Activated CD8-positive, alpha-beta memory T cell treated with anti-CD3 and anti-CD28 coated beads for 4 hours (primary cell): ENCODE results near the gene SENP1.
"Not testable (repeated sequence)": the region's sequence is repeated elsewhere in the genome, so short reads cannot be mapped to it uniquely, and the experiment has no call there.

Experiments
- DNase-seq, 2 donors: peaks; one replicate each; pipeline ENCODE4 v3.0.0-alpha.2; 2020; ENCODE audit warnings: low read depth in 2 of 2

Gene SENP1

GRCh38 chr12:48111312-48111693 lies 5.4 kb upstream of the SENP1 start:
- DNase-seq = not testable (repeated sequence)

- no peak for DNase-seq
These were observed 4.9 kb upstream of the SENP1 start for GRCh38 chr12:48110691-48111311.

GRCh38 chr12:48109424-48109823 lies 3.5 kb upstream of the SENP1 start:
- no peak for DNase-seq

- DNase-seq = no peak
These were observed 1.1 kb upstream of the SENP1 start for GRCh38 chr12:48106681-48107613.

GRCh38 chr12:48105321-48105866 lies 485 bp downstream of the SENP1 start:
- DNase-seq = peak; percentile 15 to 16

GRCh38 chr12:48104531-48104930 lies 1.3 kb downstream of the SENP1 start:
- no peak for DNase-seq

GRCh38 chr12:48092611-48093010 lies 13.3 kb downstream of the SENP1 start:
- DNase-seq = no peak

GRCh38 chr12:48086327-48086726 lies 19.6 kb downstream of the SENP1 start:
- DNase-seq = no peak

GRCh38 chr12:48084841-48085460 lies 20.9 kb downstream of the SENP1 start:
- no peak for DNase-seq

- no peak for DNase-seq
These were observed 21.8 kb downstream of the SENP1 start for GRCh38 chr12:48084066-48084465.

GRCh38 chr12:48080821-48081220 lies 25.1 kb downstream of the SENP1 start:
- no peak for DNase-seq

- DNase-seq = no peak
These were observed 25.6 kb downstream of the SENP1 start for GRCh38 chr12:48080285-48080684.

GRCh38 chr12:48078901-48079300 lies 27.0 kb downstream of the SENP1 start:
- no peak for DNase-seq

GRCh38 chr12:48077111-48077510 lies 28.8 kb downstream of the SENP1 start:
- no peak for DNase-seq

GRCh38 chr12:48075832-48076231 lies 30.0 kb downstream of the SENP1 start:
- no peak for DNase-seq

GRCh38 chr12:48074266-48074665 lies 31.6 kb downstream of the SENP1 start:
- no peak for DNase-seq

- DNase-seq = no peak
These were observed 33.6 kb downstream of the SENP1 start for GRCh38 chr12:48072266-48072665.

- DNase-seq = no peak
These were observed 34.1 kb downstream of the SENP1 start for GRCh38 chr12:48071808-48072207.

- DNase-seq = no peak
These were observed 35.1 kb downstream of the SENP1 start for GRCh38 chr12:48070731-48071130.

- DNase-seq = no peak
These were observed 35.8 kb downstream of the SENP1 start for GRCh38 chr12:48070033-48070432.

- DNase-seq = no peak
These were observed 36.6 kb downstream of the SENP1 start for GRCh38 chr12:48069241-48069640.

- no peak for DNase-seq
These were observed 37.4 kb downstream of the SENP1 start for GRCh38 chr12:48068457-48068856.
